HepG2 (cell line): ENCODE measurements around the gene ACER3. TPM values are rescaled to one million over a fixed set of nuclear protein-coding genes. Genes with fewer than 3 reads are reported as not detected.

Experiments
- ATF7-NPFF ChIP-seq: sonication (generic); formaldehyde crosslinking; IDR thresholded peaks from 2 replicates; pipeline ENCODE4 v1.8.1; 2023; ENCODE audit warnings: mild to moderate bottlenecking, low read depth, missing genetic modification reagents, moderate library complexity
- HES4 ChIP-seq: sonication (generic); formaldehyde crosslinking; IDR thresholded peaks from 2 replicates; pipeline ENCODE4 v1.9.0; 2021; ENCODE audit warnings: mild to moderate bottlenecking, missing genetic modification reagents, borderline replicate concordance
- ZNF589 ChIP-seq: sonication (generic); formaldehyde crosslinking; conservative IDR thresholded peaks from 2 replicates; pipeline ENCODE4 v1.8.0; 2022; ENCODE audit warnings: mild to moderate bottlenecking, moderate library complexity, missing genetic modification reagents
- ZNF782 ChIP-seq: sonication (generic); formaldehyde crosslinking; IDR thresholded peaks from 2 replicates; pipeline ENCODE4 v1.4.0; 2020; ENCODE audit warnings: missing genetic modification reagents, mild to moderate bottlenecking, borderline replicate concordance
- polyA plus RNA-seq, 8 experiments: library from polyadenylated mRNA; depleted of rRNA in 3 of 8; stranded (reverse) in 7 of 8; unstranded in 1 of 8; fragments of >200 nt; fragmentation: Illumina TruSeq in 4 of 8; extraction: Trizol in 4 of 8; gene quantifications; 2 replicates each; pipeline versions ENCODE4 v1.2.1 to v1.2.3, GENCODE V29; 2011 to 2016; ENCODE audit warnings: low read depth in 4 of 8, missing spikeins in 1 of 8, mixed read lengths in 1 of 8; ENCODE audit not compliant: insufficient read depth in 1 of 8
- total RNA-seq, 5 experiments: library from RNA; depleted of rRNA; stranded (reverse); fragments of >200 nt; fragmentation: Illumina TruSeq; extraction: Trizol; gene quantifications; 2 replicates each; pipeline ENCODE4 v1.2.3, GENCODE V29; 2016; ENCODE audit warnings: low read depth in 1 of 5
- TF ChIP-seq, protein P1 (sequence below): sonication (generic); formaldehyde crosslinking; IDR thresholded peaks from 2 replicates; pipeline ENCODE4 v1.5.1; 2020; ENCODE audit warnings: missing genetic modification reagents, mild to moderate bottlenecking, borderline replicate concordance
- TF ChIP-seq, protein P2 (sequence below): sonication (generic); formaldehyde crosslinking; IDR thresholded peaks from 2 replicates; pipeline ENCODE4 v1.5.0; 2020; ENCODE audit warnings: missing genetic modification reagents
- TF ChIP-seq, protein P3 (sequence below): sonication (generic); formaldehyde crosslinking; IDR thresholded peaks from 2 replicates; pipeline ENCODE4 v1.9.0; 2021; ENCODE audit warnings: missing genetic modification reagents, borderline replicate concordance
- TF ChIP-seq, protein P4 (sequence below): sonication (generic); formaldehyde crosslinking; IDR thresholded peaks from 2 replicates; pipeline ENCODE4 v1.4.0; 2020; ENCODE audit warnings: mild to moderate bottlenecking, missing genetic modification reagents, borderline replicate concordance
- TF ChIP-seq, protein P5 (sequence below): sonication (generic); formaldehyde crosslinking; IDR thresholded peaks from 2 replicates; pipeline ENCODE4 v1.8.0; 2022; ENCODE audit warnings: mild to moderate bottlenecking, missing genetic modification reagents
- TF ChIP-seq, protein P6 (sequence below): sonication (generic); formaldehyde crosslinking; IDR thresholded peaks from 2 replicates; pipeline ENCODE4 v1.8.0; 2022; ENCODE audit warnings: missing genetic modification reagents, mild to moderate bottlenecking, borderline replicate concordance

The ACER3 gene
- total and polyA plus RNA-seq, 2 of the 13 experiments (the other 11 are each of a cell fraction or from before 2014, with no cell fraction given), result 6.0 to 9.8 TPM

DNA sequence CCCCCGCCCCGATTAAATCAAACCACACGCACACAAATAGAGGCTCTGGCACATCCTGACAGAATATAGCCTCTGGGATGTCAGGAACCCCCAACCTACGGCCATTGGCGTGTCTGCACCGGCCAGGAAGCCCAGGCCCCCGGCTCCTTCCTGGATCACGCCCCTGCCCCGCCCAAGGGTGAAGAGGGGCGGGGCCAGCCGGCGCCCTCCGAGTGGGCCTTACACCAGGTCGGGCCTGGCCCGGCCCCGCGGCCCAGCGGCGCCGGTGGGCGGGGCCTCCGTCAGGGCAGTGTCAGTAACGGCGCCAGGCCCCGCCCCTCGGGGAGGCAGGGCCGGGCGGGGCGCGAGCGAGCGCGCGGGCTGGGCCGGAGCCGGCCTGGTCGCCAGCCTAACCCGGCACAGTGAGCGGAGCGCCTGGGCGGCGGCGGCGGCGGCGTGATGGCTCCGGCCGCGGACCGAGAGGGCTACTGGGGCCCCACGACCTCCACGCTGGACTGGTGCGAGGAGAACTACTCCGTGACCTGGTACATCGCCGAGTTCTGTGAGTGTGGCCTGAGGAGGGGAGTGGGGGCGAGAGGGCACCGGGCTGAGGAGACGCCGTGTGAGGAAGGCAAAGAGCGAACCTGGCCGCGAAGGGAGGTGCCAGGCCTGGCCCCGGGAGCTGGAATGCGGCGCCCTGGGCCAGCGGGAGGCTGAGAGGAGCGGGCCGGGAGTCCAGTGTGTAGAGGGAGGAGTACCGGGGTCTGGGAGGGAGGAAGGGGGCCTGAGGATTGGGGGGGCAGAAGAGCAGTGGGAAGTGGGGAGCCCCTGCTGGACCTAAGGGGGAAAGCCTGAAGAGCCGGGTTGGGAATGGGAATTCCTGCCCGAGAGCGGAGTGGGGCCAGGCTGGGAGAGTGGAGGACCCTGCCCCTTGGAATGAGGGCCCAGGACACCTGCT lies at the start of gene ACER3 (continued):
- TF ChIP-seq ATF7-NPFF (CRISPR knock-in tag) (peak; percentile 75), ZNF782 (CRISPR knock-in tag) (peak; percentile 76; the same call in 1 of the 2 replicates), ZNF589 (CRISPR knock-in tag) (no peak), HES4 (CRISPR knock-in tag) (0 out of 2 replicates have a peak, but pooled peaks have one; percentile 68)
- TF ChIP-seq, protein P1, sequence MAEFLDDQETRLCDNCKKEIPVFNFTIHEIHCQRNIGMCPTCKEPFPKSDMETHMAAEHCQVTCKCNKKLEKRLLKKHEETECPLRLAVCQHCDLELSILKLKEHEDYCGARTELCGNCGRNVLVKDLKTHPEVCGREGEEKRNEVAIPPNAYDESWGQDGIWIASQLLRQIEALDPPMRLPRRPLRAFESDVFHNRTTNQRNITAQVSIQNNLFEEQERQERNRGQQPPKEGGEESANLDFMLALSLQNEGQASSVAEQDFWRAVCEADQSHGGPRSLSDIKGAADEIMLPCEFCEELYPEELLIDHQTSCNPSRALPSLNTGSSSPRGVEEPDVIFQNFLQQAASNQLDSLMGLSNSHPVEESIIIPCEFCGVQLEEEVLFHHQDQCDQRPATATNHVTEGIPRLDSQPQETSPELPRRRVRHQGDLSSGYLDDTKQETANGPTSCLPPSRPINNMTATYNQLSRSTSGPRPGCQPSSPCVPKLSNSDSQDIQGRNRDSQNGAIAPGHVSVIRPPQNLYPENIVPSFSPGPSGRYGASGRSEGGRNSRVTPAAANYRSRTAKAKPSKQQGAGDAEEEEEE (CRISPR knock-in tag), result 0 out of 2 replicates have a peak, but pooled peaks have one; percentile 68
- TF ChIP-seq, protein P2, sequence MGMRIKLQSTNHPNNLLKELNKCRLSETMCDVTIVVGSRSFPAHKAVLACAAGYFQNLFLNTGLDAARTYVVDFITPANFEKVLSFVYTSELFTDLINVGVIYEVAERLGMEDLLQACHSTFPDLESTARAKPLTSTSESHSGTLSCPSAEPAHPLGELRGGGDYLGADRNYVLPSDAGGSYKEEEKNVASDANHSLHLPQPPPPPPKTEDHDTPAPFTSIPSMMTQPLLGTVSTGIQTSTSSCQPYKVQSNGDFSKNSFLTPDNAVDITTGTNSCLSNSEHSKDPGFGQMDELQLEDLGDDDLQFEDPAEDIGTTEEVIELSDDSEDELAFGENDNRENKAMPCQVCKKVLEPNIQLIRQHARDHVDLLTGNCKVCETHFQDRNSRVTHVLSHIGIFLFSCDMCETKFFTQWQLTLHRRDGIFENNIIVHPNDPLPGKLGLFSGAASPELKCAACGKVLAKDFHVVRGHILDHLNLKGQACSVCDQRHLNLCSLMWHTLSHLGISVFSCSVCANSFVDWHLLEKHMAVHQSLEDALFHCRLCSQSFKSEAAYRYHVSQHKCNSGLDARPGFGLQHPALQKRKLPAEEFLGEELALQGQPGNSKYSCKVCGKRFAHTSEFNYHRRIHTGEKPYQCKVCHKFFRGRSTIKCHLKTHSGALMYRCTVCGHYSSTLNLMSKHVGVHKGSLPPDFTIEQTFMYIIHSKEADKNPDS (CRISPR knock-in tag), result 0 out of 2 replicates have a peak, but pooled peaks have one; percentile 39
- TF ChIP-seq, protein P3, sequence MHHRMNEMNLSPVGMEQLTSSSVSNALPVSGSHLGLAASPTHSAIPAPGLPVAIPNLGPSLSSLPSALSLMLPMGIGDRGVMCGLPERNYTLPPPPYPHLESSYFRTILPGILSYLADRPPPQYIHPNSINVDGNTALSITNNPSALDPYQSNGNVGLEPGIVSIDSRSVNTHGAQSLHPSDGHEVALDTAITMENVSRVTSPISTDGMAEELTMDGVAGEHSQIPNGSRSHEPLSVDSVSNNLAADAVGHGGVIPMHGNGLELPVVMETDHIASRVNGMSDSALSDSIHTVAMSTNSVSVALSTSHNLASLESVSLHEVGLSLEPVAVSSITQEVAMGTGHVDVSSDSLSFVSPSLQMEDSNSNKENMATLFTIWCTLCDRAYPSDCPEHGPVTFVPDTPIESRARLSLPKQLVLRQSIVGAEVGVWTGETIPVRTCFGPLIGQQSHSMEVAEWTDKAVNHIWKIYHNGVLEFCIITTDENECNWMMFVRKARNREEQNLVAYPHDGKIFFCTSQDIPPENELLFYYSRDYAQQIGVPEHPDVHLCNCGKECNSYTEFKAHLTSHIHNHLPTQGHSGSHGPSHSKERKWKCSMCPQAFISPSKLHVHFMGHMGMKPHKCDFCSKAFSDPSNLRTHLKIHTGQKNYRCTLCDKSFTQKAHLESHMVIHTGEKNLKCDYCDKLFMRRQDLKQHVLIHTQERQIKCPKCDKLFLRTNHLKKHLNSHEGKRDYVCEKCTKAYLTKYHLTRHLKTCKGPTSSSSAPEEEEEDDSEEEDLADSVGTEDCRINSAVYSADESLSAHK, result no peak
- TF ChIP-seq, protein P4, sequence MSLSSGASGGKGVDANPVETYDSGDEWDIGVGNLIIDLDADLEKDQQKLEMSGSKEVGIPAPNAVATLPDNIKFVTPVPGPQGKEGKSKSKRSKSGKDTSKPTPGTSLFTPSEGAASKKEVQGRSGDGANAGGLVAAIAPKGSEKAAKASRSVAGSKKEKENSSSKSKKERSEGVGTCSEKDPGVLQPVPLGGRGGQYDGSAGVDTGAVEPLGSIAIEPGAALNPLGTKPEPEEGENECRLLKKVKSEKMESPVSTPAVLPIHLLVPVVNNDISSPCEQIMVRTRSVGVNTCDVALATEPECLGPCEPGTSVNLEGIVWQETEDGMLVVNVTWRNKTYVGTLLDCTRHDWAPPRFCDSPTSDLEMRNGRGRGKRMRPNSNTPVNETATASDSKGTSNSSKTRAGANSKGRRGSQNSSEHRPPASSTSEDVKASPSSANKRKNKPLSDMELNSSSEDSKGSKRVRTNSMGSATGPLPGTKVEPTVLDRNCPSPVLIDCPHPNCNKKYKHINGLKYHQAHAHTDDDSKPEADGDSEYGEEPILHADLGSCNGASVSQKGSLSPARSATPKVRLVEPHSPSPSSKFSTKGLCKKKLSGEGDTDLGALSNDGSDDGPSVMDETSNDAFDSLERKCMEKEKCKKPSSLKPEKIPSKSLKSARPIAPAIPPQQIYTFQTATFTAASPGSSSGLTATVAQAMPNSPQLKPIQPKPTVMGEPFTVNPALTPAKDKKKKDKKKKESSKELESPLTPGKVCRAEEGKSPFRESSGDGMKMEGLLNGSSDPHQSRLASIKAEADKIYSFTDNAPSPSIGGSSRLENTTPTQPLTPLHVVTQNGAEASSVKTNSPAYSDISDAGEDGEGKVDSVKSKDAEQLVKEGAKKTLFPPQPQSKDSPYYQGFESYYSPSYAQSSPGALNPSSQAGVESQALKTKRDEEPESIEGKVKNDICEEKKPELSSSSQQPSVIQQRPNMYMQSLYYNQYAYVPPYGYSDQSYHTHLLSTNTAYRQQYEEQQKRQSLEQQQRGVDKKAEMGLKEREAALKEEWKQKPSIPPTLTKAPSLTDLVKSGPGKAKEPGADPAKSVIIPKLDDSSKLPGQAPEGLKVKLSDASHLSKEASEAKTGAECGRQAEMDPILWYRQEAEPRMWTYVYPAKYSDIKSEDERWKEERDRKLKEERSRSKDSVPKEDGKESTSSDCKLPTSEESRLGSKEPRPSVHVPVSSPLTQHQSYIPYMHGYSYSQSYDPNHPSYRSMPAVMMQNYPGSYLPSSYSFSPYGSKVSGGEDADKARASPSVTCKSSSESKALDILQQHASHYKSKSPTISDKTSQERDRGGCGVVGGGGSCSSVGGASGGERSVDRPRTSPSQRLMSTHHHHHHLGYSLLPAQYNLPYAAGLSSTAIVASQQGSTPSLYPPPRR (CRISPR knock-in tag), result no peak
- TF ChIP-seq, protein P5, sequence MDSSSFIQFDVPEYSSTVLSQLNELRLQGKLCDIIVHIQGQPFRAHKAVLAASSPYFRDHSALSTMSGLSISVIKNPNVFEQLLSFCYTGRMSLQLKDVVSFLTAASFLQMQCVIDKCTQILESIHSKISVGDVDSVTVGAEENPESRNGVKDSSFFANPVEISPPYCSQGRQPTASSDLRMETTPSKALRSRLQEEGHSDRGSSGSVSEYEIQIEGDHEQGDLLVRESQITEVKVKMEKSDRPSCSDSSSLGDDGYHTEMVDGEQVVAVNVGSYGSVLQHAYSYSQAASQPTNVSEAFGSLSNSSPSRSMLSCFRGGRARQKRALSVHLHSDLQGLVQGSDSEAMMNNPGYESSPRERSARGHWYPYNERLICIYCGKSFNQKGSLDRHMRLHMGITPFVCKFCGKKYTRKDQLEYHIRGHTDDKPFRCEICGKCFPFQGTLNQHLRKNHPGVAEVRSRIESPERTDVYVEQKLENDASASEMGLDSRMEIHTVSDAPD (CRISPR knock-in tag), result 0 out of 2 replicates have a peak, but pooled peaks have one; percentile 21
- TF ChIP-seq, protein P6, sequence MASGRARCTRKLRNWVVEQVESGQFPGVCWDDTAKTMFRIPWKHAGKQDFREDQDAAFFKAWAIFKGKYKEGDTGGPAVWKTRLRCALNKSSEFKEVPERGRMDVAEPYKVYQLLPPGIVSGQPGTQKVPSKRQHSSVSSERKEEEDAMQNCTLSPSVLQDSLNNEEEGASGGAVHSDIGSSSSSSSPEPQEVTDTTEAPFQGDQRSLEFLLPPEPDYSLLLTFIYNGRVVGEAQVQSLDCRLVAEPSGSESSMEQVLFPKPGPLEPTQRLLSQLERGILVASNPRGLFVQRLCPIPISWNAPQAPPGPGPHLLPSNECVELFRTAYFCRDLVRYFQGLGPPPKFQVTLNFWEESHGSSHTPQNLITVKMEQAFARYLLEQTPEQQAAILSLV (CRISPR knock-in tag), result peak; percentile 78; the same call in 1 of the 2 replicates
